Measurements from ENCODE around the gene SAP25.

Gene SAP25

GRCh38 chr7:100572281-100572948, 1.3 kb downstream of the SAP25 start:
- peaks cover 11% of the 10 kb centered on the region for H3K27me3 ChIP-seq (replicated peaks; ENCODE audit: insufficient read depth, low read length)
- no peak overlapping the region for H3K4me3 ChIP-seq (ENCODE audit: low read length)
- no peak overlapping the region for H3K9ac ChIP-seq (ENCODE audit: low read length)
- H4K20me1 ChIP-seq (ENCODE audit: insufficient read depth, low read length) = no peaks in the 10 kb centered on the region
- no peaks in the 10 kb centered on the region for H3K4me1 ChIP-seq (ENCODE audit: low read length)
- H3K4me2 ChIP-seq (ENCODE audit: low read depth, low read length) = no peak overlapping the region
- no peak for DNase-seq
- no peak overlapping the region for H2AFZ ChIP-seq (ENCODE audit: low read length)
- no peak for TF ChIP-seq EZH2 (optimal IDR thresholded peaks at IDR 0.05; ENCODE audit: low read depth, low read length)
- no peak for TF ChIP-seq EZH2phosphoT487 (IDR thresholded peaks at IDR 0.05; ENCODE audit: low read length)
- no peak for TF ChIP-seq CTCF (IDR thresholded peaks at IDR 0.05; ENCODE audit: low read length)
- no peaks in the 10 kb centered on the region for H3K9me2 ChIP-seq (replicated peaks; ENCODE audit: insufficient read depth, low read length)
- H3F3A ChIP-seq (ENCODE audit: insufficient read depth, low read length) = no peaks in the 10 kb centered on the region
- H3K27ac ChIP-seq (ENCODE audit: low read length) = no peak overlapping the region
- H3K9me3 ChIP-seq (replicated peaks; ENCODE audit: insufficient read depth, low read length) = no peaks in the 10 kb centered on the region
- no peaks in the 10 kb centered on the region for H3K79me2 ChIP-seq (ENCODE audit: low read length)
- no peaks in the 10 kb centered on the region for H3K36me3 ChIP-seq (replicated peaks; ENCODE audit: insufficient read depth, low read length)

GRCh38 chr7:100571829-100572116, 1.9 kb downstream of the SAP25 start:
- Histone ChIP-seq H3K4me1 (ENCODE audit: low read length) (no peaks in the 10 kb centered on the region), H3K9me3 (replicated peaks; ENCODE audit: insufficient read depth, low read length) (no peaks in the 10 kb centered on the region), H2AFZ (ENCODE audit: low read length) (no peak overlapping the region), H3K27ac (ENCODE audit: low read length) (no peak overlapping the region), H3K4me2 (ENCODE audit: low read depth, low read length) (no peak overlapping the region), H3K9ac (ENCODE audit: low read length) (no peak overlapping the region), H3K27me3 (replicated peaks; ENCODE audit: insufficient read depth, low read length) (peaks cover 11% of the 10 kb centered on the region), H4K20me1 (ENCODE audit: insufficient read depth, low read length) (no peaks in the 10 kb centered on the region), H3K9me2 (replicated peaks; ENCODE audit: insufficient read depth, low read length) (no peaks in the 10 kb centered on the region), H3F3A (ENCODE audit: insufficient read depth, low read length) (no peaks in the 10 kb centered on the region), H3K79me2 (ENCODE audit: low read length) (no peaks in the 10 kb centered on the region), H3K36me3 (replicated peaks; ENCODE audit: insufficient read depth, low read length) (no peaks in the 10 kb centered on the region), H3K4me3 (ENCODE audit: low read length) (no peak overlapping the region)
- no peak for DNase-seq
- no peak for TF ChIP-seq CTCF (IDR thresholded peaks at IDR 0.05; ENCODE audit: low read length)
- no peak for TF ChIP-seq EZH2 (optimal IDR thresholded peaks at IDR 0.05; ENCODE audit: low read depth, low read length)
- no peak for TF ChIP-seq EZH2phosphoT487 (IDR thresholded peaks at IDR 0.05; ENCODE audit: low read length)

- no peaks in the 10 kb centered on the region for H3K79me2 ChIP-seq (ENCODE audit: low read length)
- peaks cover 11% of the 10 kb centered on the region for H3K27me3 ChIP-seq (replicated peaks; ENCODE audit: insufficient read depth, low read length)
- no peaks in the 10 kb centered on the region for H3K9me3 ChIP-seq (replicated peaks; ENCODE audit: insufficient read depth, low read length)
- H3K27ac ChIP-seq (ENCODE audit: low read length) = no peak overlapping the region
- H3K36me3 ChIP-seq (replicated peaks; ENCODE audit: insufficient read depth, low read length) = no peaks in the 10 kb centered on the region
- no peaks in the 10 kb centered on the region for H3K4me1 ChIP-seq (ENCODE audit: low read length)
- no peak for DNase-seq
- H3K9me2 ChIP-seq (replicated peaks; ENCODE audit: insufficient read depth, low read length) = no peaks in the 10 kb centered on the region
- no peak overlapping the region for H3K4me2 ChIP-seq (ENCODE audit: low read depth, low read length)
- no peaks in the 10 kb centered on the region for H4K20me1 ChIP-seq (ENCODE audit: insufficient read depth, low read length)
- no peaks in the 10 kb centered on the region for H3F3A ChIP-seq (ENCODE audit: insufficient read depth, low read length)
- no peak overlapping the region for H3K9ac ChIP-seq (ENCODE audit: low read length)
- no peak overlapping the region for H2AFZ ChIP-seq (ENCODE audit: low read length)
- H3K4me3 ChIP-seq (ENCODE audit: low read length) = no peak overlapping the region
- TF ChIP-seq EZH2 (optimal IDR thresholded peaks at IDR 0.05; ENCODE audit: low read depth, low read length) = no peak
- no peak for TF ChIP-seq EZH2phosphoT487 (IDR thresholded peaks at IDR 0.05; ENCODE audit: low read length)
- TF ChIP-seq CTCF (IDR thresholded peaks at IDR 0.05; ENCODE audit: low read length) = no peak
Observed at GRCh38 chr7:100570954-100571828, 2.5 kb downstream of the SAP25 start.

Measured in MM.1S (cell line).